Ishikawa (cell line): Measurements from ENCODE around the gene LRP5.

Source experiments
- CREB1 ChIP-seq: IDR thresholded peaks from 2 replicates; pipeline ENCODE4 v1.6.1; 2012; ENCODE audit warnings: low read depth
- EGR1 ChIP-seq: IDR thresholded peaks from 2 replicates; pipeline ENCODE4 v1.6.1; 2012
- FOXM1 ChIP-seq: IDR thresholded peaks from 2 replicates; pipeline ENCODE4 v1.6.1; 2012; ENCODE audit warnings: low read depth, borderline replicate concordance
- YY1 ChIP-seq: IDR thresholded peaks from 2 replicates; pipeline ENCODE4 v1.6.1; 2012; ENCODE audit warnings: low read depth
- ZBTB7A ChIP-seq: IDR thresholded peaks from 2 replicates; pipeline ENCODE4 v1.6.1; 2012; ENCODE audit warnings: low read depth
- TF ChIP-seq, protein P1 (sequence below): IDR thresholded peaks from 2 replicates; pipeline ENCODE4 v1.6.1; 2012; ENCODE audit warnings: low read depth, mild to moderate bottlenecking

DNA sequence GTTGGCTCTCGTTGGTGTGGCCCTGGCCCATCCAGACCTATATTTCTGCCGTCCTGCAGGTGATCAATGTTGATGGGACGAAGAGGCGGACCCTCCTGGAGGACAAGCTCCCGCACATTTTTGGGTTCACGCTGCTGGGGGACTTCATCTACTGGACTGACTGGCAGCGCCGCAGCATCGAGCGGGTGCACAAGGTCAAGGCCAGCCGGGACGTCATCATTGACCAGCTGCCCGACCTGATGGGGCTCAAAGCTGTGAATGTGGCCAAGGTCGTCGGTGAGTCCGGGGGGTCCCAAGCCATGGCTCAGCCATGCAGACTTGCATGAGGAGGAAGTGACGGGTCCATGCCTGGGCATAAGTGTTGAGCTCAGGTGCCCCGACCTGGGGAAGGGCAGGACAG is 91.0 kb downstream of the LRP5 start:
- TF ChIP-seq ZBTB7A (no peak), FOXM1 (no peak), YY1 (no peak), CREB1 (no peak), EGR1 (no peak)
- TF ChIP-seq, protein P1, sequence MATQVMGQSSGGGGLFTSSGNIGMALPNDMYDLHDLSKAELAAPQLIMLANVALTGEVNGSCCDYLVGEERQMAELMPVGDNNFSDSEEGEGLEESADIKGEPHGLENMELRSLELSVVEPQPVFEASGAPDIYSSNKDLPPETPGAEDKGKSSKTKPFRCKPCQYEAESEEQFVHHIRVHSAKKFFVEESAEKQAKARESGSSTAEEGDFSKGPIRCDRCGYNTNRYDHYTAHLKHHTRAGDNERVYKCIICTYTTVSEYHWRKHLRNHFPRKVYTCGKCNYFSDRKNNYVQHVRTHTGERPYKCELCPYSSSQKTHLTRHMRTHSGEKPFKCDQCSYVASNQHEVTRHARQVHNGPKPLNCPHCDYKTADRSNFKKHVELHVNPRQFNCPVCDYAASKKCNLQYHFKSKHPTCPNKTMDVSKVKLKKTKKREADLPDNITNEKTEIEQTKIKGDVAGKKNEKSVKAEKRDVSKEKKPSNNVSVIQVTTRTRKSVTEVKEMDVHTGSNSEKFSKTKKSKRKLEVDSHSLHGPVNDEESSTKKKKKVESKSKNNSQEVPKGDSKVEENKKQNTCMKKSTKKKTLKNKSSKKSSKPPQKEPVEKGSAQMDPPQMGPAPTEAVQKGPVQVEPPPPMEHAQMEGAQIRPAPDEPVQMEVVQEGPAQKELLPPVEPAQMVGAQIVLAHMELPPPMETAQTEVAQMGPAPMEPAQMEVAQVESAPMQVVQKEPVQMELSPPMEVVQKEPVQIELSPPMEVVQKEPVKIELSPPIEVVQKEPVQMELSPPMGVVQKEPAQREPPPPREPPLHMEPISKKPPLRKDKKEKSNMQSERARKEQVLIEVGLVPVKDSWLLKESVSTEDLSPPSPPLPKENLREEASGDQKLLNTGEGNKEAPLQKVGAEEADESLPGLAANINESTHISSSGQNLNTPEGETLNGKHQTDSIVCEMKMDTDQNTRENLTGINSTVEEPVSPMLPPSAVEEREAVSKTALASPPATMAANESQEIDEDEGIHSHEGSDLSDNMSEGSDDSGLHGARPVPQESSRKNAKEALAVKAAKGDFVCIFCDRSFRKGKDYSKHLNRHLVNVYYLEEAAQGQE: no peak
